ENCODE results near the gene NCAM2. TPM values are rescaled to one million over a fixed set of nuclear protein-coding genes. Genes with fewer than 3 reads are reported as not detected.
"Not testable (repeated sequence)": the region's sequence is repeated elsewhere in the genome, so short reads cannot be mapped to it uniquely, and the experiment has no call there.

NCAM2 gene
- polyA plus RNA-seq, 3 donors = not detected

GRCh38 chr21:21401444-21401843, 403.2 kb downstream of the NCAM2 start:
- no peak overlapping the region for H3K27ac ChIP-seq (ENCODE audit: low read depth in 1 of 2, low read length in 2 of 2)
- H3K4me1 Mint-ChIP-seq = no peaks in the 10 kb centered on the region
- no peaks in the 10 kb centered on the region for H3K27me3 ChIP-seq (ENCODE audit: control insufficient read depth in 2 of 2, insufficient read depth in 2 of 2, low read length in 2 of 2)
- TF ChIP-seq CTCF (IDR thresholded peaks at IDR 0.05) = no peak
- intact Hi-C loops (cut with micrococcal nuclease) = no loop called here
- H3K79me2 ChIP-seq (ENCODE audit: insufficient read depth, low read length) = no peaks in the 10 kb centered on the region
- no peak overlapping the region for H3K9ac ChIP-seq (ENCODE audit: insufficient read depth, low read length, poor library complexity, severe bottlenecking)
- H4K20me1 ChIP-seq (ENCODE audit: insufficient read depth, low read length) = no peaks in the 10 kb centered on the region
- no peak overlapping the region for H3K4me3 Mint-ChIP-seq
- peaks cover 21 to 25% of the 10 kb centered on the region in 2 donors for H3K9me3 ChIP-seq (replicated peaks in 1 of 2; ENCODE audit: control insufficient read depth in 1 of 2, insufficient read depth in 1 of 2, low read length in 2 of 2)
- H3K4me3 ChIP-seq (replicated peaks in 1 of 3; ENCODE audit: low read depth in 2 of 3, low read length in 3 of 3) = no peak overlapping the region
- H3K27ac Mint-ChIP-seq = no peak overlapping the region
- H3K36me3 Mint-ChIP-seq = no peaks in the 10 kb centered on the region
- H3K4me2 ChIP-seq (replicated peaks; ENCODE audit: extremely low read depth, low read length, poor library complexity, severe bottlenecking) = no peak overlapping the region
- H3K27me3 Mint-ChIP-seq (ENCODE audit: low read depth in 3 of 3) = peaks cover 0 to 1% (median 0%) of the 10 kb centered on the region in 3 donors
- H3K36me3 ChIP-seq (replicated peaks in 1 of 2; ENCODE audit: control insufficient read depth in 1 of 2, insufficient read depth in 2 of 2, low read length in 2 of 2) = no peaks in the 10 kb centered on the region
- no peak overlapping the region for H2AFZ ChIP-seq (ENCODE audit: insufficient read depth, low read depth, low read length, poor library complexity, severe bottlenecking)
- no peaks in the 10 kb centered on the region for H3K4me1 ChIP-seq (ENCODE audit: control insufficient read depth in 1 of 2, insufficient read depth in 2 of 2, low read length in 2 of 2)
- DNase-seq = no peak
- H3K9me3 Mint-ChIP-seq = peaks cover 11 to 20% (median 16%) of the 10 kb centered on the region in 7 donors

GRCh38 chr21:21402187-21402586, 404.0 kb downstream of the NCAM2 start:
- H3K9me3 ChIP-seq (replicated peaks in 1 of 2; ENCODE audit: control insufficient read depth in 1 of 2, insufficient read depth in 1 of 2, low read length in 2 of 2) = peaks cover 13 to 18% of the 10 kb centered on the region in 2 donors
- H3K36me3 Mint-ChIP-seq; intact Hi-C loops (cut with micrococcal nuclease): not testable (repeated sequence)

GRCh38 chr21:21404261-21404660, 406.1 kb downstream of the NCAM2 start:
- H3K27me3 ChIP-seq (ENCODE audit: control insufficient read depth in 2 of 2, insufficient read depth in 2 of 2, low read length in 2 of 2); H3K36me3 ChIP-seq (replicated peaks in 1 of 2; ENCODE audit: control insufficient read depth in 1 of 2, insufficient read depth in 2 of 2, low read length in 2 of 2); H2AFZ ChIP-seq (ENCODE audit: insufficient read depth, low read depth, low read length, poor library complexity, severe bottlenecking); intact Hi-C loops (cut with micrococcal nuclease); H3K27ac Mint-ChIP-seq; H3K9ac ChIP-seq (ENCODE audit: insufficient read depth, low read length, poor library complexity, severe bottlenecking); H3K36me3 Mint-ChIP-seq; H3K4me2 ChIP-seq (replicated peaks; ENCODE audit: extremely low read depth, low read length, poor library complexity, severe bottlenecking); H3K4me1 ChIP-seq (ENCODE audit: control insufficient read depth in 1 of 2, insufficient read depth in 2 of 2, low read length in 2 of 2); H4K20me1 ChIP-seq (ENCODE audit: insufficient read depth, low read length); H3K4me3 ChIP-seq (replicated peaks in 1 of 3; ENCODE audit: low read depth in 2 of 3, low read length in 3 of 3); H3K9me3 Mint-ChIP-seq; H3K27me3 Mint-ChIP-seq (ENCODE audit: low read depth in 3 of 3); DNase-seq; H3K4me3 Mint-ChIP-seq; H3K4me1 Mint-ChIP-seq; H3K27ac ChIP-seq (ENCODE audit: low read depth in 1 of 2, low read length in 2 of 2); H3K79me2 ChIP-seq (ENCODE audit: insufficient read depth, low read length): not testable (repeated sequence)
- 0% methylated on average over 1 of the region's 5 CpGs for WGBS (ENCODE audit: insufficient coverage)
- H3K9me3 ChIP-seq (replicated peaks in 1 of 2; ENCODE audit: control insufficient read depth in 1 of 2, insufficient read depth in 1 of 2, low read length in 2 of 2) = peaks cover 7 to 12% of the 10 kb centered on the region in 2 donors

More at GRCh38 chr21:21402187-21402586, 404.0 kb downstream of the NCAM2 start:
- H3K9ac ChIP-seq (ENCODE audit: insufficient read depth, low read length, poor library complexity, severe bottlenecking); H3K4me1 Mint-ChIP-seq; H3K4me2 ChIP-seq (replicated peaks; ENCODE audit: extremely low read depth, low read length, poor library complexity, severe bottlenecking); H3K27ac ChIP-seq (ENCODE audit: low read depth in 1 of 2, low read length in 2 of 2); DNase-seq; H3K79me2 ChIP-seq (ENCODE audit: insufficient read depth, low read length); H2AFZ ChIP-seq (ENCODE audit: insufficient read depth, low read depth, low read length, poor library complexity, severe bottlenecking); H4K20me1 ChIP-seq (ENCODE audit: insufficient read depth, low read length); H3K27me3 ChIP-seq (ENCODE audit: control insufficient read depth in 2 of 2, insufficient read depth in 2 of 2, low read length in 2 of 2); H3K36me3 ChIP-seq (replicated peaks in 1 of 2; ENCODE audit: control insufficient read depth in 1 of 2, insufficient read depth in 2 of 2, low read length in 2 of 2); H3K27ac Mint-ChIP-seq; H3K27me3 Mint-ChIP-seq (ENCODE audit: low read depth in 3 of 3); H3K4me1 ChIP-seq (ENCODE audit: control insufficient read depth in 1 of 2, insufficient read depth in 2 of 2, low read length in 2 of 2); H3K4me3 Mint-ChIP-seq; H3K4me3 ChIP-seq (replicated peaks in 1 of 3; ENCODE audit: low read depth in 2 of 3, low read length in 3 of 3): not testable (repeated sequence)
- H3K9me3 Mint-ChIP-seq = peaks cover 7 to 13% (median 9%) of the 10 kb centered on the region in 7 donors
- WGBS (ENCODE audit: insufficient coverage) = 100% methylated on average over 1 of the region's 3 CpGs

Measured in CD14-positive monocyte (primary cell).